GM23338 (cell line): Measurements from ENCODE around the gene ADIPOR2.

Source experiments
- EZH2 ChIP-seq: fragments of 200-600 bp; sonication (generic); IDR thresholded peaks from one replicate; pipeline ENCODE4 v1.8.0; 2017; ENCODE audit warnings: antibody characterized with exemption, mild to moderate bottlenecking, low read depth; ENCODE audit not compliant: unreplicated experiment
- EZH2phosphoT487 ChIP-seq: fragments of 200-600 bp; sonication (generic); IDR thresholded peaks from one replicate; pipeline ENCODE4 v1.8.1; 2018; ENCODE audit warnings: antibody characterized with exemption; ENCODE audit not compliant: unreplicated experiment
- NANOG ChIP-seq: IDR thresholded peaks from 2 replicates; pipeline ENCODE4 v1.6.1; 2016; ENCODE audit warnings: antibody characterized with exemption, borderline replicate concordance
- ZNF331 ChIP-seq: fragments of 250-450 bp; sonication (Bioruptor Pico); IDR thresholded peaks from 2 replicates; pipeline ENCODE4 v1.5.0; 2020; ENCODE audit warnings: low read depth, mild to moderate bottlenecking, moderate library complexity
- TF ChIP-seq, protein P1 (sequence below): IDR thresholded peaks from one replicate; pipeline ENCODE4 v1.6.1; 2018; ENCODE audit warnings: antibody characterized with exemption; ENCODE audit not compliant: unreplicated experiment
- TF ChIP-seq, protein P2 (sequence below), 2 experiments: fragments of 200-600 bp in 1 of 2; sonication (generic) in 1 of 2; conservative IDR thresholded peaks; 2 replicates each; pipeline versions ENCODE4 v1.5.1 to v1.6.1; 2016 to 2017; ENCODE audit warnings: antibody characterized with exemption in 2 of 2, low read depth in 2 of 2, mild to moderate bottlenecking in 2 of 2, moderate library complexity in 1 of 2

DNA sequence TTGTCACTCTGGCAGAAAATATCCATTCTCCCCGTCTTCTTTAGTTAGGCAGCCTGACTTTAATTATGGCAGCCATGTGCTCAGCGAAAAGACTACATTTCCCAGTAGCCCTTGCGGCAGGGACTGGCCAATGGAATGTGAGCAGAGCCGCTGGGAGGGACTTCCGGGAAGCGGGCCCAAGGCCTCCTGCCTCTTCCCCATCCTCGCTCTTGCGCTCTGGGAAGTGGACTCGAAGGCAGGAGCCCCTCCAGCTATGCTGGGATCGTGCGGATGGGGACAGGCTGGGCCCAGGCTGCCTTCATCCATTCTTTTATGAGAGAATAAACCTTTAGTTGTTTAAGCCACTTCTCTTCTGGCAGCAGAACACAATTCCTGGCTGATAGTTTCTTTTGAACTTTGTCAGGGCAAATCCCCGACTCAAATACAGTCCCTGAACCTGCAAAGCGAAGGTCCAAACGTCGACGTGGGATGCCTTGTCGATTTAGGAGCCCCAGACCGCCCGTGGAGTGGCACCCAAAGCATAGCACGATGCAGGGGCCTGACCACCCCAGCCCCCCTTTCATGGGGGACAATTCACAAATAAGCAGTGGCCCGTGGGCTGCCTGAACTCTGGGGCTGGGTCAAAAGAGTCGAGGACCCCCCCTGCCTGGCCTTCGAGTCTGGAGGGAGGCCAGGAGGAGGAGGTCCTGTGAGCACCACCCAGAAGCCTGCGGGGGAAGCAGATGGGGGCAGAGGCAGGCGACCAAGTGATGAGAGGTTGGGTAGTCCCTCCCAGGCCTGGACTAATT lies 113.9 kb downstream of the ADIPOR2 start:
- TF ChIP-seq, protein P1, sequence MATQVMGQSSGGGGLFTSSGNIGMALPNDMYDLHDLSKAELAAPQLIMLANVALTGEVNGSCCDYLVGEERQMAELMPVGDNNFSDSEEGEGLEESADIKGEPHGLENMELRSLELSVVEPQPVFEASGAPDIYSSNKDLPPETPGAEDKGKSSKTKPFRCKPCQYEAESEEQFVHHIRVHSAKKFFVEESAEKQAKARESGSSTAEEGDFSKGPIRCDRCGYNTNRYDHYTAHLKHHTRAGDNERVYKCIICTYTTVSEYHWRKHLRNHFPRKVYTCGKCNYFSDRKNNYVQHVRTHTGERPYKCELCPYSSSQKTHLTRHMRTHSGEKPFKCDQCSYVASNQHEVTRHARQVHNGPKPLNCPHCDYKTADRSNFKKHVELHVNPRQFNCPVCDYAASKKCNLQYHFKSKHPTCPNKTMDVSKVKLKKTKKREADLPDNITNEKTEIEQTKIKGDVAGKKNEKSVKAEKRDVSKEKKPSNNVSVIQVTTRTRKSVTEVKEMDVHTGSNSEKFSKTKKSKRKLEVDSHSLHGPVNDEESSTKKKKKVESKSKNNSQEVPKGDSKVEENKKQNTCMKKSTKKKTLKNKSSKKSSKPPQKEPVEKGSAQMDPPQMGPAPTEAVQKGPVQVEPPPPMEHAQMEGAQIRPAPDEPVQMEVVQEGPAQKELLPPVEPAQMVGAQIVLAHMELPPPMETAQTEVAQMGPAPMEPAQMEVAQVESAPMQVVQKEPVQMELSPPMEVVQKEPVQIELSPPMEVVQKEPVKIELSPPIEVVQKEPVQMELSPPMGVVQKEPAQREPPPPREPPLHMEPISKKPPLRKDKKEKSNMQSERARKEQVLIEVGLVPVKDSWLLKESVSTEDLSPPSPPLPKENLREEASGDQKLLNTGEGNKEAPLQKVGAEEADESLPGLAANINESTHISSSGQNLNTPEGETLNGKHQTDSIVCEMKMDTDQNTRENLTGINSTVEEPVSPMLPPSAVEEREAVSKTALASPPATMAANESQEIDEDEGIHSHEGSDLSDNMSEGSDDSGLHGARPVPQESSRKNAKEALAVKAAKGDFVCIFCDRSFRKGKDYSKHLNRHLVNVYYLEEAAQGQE: no peak
- TF ChIP-seq EZH2phosphoT487 (no peak), EZH2 (no peak), ZNF331 (CRISPR knock-in tag) (no peak), NANOG (no peak)
- TF ChIP-seq, protein P2, sequence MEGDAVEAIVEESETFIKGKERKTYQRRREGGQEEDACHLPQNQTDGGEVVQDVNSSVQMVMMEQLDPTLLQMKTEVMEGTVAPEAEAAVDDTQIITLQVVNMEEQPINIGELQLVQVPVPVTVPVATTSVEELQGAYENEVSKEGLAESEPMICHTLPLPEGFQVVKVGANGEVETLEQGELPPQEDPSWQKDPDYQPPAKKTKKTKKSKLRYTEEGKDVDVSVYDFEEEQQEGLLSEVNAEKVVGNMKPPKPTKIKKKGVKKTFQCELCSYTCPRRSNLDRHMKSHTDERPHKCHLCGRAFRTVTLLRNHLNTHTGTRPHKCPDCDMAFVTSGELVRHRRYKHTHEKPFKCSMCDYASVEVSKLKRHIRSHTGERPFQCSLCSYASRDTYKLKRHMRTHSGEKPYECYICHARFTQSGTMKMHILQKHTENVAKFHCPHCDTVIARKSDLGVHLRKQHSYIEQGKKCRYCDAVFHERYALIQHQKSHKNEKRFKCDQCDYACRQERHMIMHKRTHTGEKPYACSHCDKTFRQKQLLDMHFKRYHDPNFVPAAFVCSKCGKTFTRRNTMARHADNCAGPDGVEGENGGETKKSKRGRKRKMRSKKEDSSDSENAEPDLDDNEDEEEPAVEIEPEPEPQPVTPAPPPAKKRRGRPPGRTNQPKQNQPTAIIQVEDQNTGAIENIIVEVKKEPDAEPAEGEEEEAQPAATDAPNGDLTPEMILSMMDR (conservative IDR thresholded peaks at IDR 0.05; ENCODE audit: low read depth in 2 of 2): no peak
